HG02763 (cell line): ENCODE results near the gene PACSIN2.
A peak's percentile ranks its signal among the peaks of the same experiment; 100 is the strongest.

Experiments
- ATAC-seq: cut with Tn5 transposase; IDR thresholded peaks from one replicate; pipeline ENCODE4 v1.9.1; 2021; ENCODE audit warnings: mild to moderate bottlenecking, moderate library complexity; ENCODE audit not compliant: unreplicated experiment

Gene PACSIN2

GRCh38 chr22:42869888-42870480 is 145.0 kb downstream of the PACSIN2 start:
- no peak for ATAC-seq

GRCh38 chr22:42869463-42869862 is 145.5 kb downstream of the PACSIN2 start:
- no peak for ATAC-seq

- ATAC-seq, result no peak
These were observed 146.1 kb downstream of the PACSIN2 start for GRCh38 chr22:42868751-42869251.

GRCh38 chr22:42866100-42866499 is 148.8 kb downstream of the PACSIN2 start:
- no peak for ATAC-seq

GRCh38 chr22:42865536-42865935 is 149.4 kb downstream of the PACSIN2 start:
- no peak for ATAC-seq

- no peak for ATAC-seq
These were observed 151.5 kb downstream of the PACSIN2 start for GRCh38 chr22:42863349-42863961.

- ATAC-seq, result no peak
These were observed 152.8 kb downstream of the PACSIN2 start for GRCh38 chr22:42862045-42862734.

GRCh38 chr22:42860968-42861367 is 154.0 kb downstream of the PACSIN2 start:
- no peak for ATAC-seq

- ATAC-seq, result no peak
These were observed 157.0 kb downstream of the PACSIN2 start for GRCh38 chr22:42857845-42858481.

GRCh38 chr22:42856865-42857704 is 157.9 kb downstream of the PACSIN2 start, which contains the start of gene ARFGAP3:
ARFGAP3 (minus strand) TSS chr22:42857273; CDS start chr22:42857182, 91 bp downstream.
- ATAC-seq, result peak; percentile 82

- ATAC-seq, result no peak
These were observed 158.6 kb downstream of the PACSIN2 start for GRCh38 chr22:42856179-42856864.

- no peak for ATAC-seq
These were observed 159.2 kb downstream of the PACSIN2 start for GRCh38 chr22:42855721-42856120.

GRCh38 chr22:42855211-42855610 is 159.7 kb downstream of the PACSIN2 start:
- ATAC-seq, result no peak

- no peak for ATAC-seq
These were observed 165.9 kb downstream of the PACSIN2 start for GRCh38 chr22:42848941-42849550.

GRCh38 chr22:42847110-42847509 is 167.8 kb downstream of the PACSIN2 start:
- ATAC-seq, result no peak

- ATAC-seq, result no peak
These were observed 170.2 kb downstream of the PACSIN2 start for GRCh38 chr22:42844756-42845155.

- ATAC-seq, result no peak
These were observed 172.1 kb downstream of the PACSIN2 start for GRCh38 chr22:42842658-42843370.

GRCh38 chr22:42841444-42841843 is 173.5 kb downstream of the PACSIN2 start:
- ATAC-seq, result no peak

- ATAC-seq, result no peak
These were observed 177.4 kb downstream of the PACSIN2 start for GRCh38 chr22:42837556-42837955.
